Measurements from ENCODE around the gene BRMS1L. TPM values are rescaled to one million over a fixed set of nuclear protein-coding genes. Genes with fewer than 3 reads are reported as not detected.

The BRMS1L gene
- 10.1 to 13.3 TPM (median 12.1 TPM) in 5 replicates for total RNA-seq (2022; extraction: Qiagen RNA extraction; ENCODE audit: low read depth)

DNA sequence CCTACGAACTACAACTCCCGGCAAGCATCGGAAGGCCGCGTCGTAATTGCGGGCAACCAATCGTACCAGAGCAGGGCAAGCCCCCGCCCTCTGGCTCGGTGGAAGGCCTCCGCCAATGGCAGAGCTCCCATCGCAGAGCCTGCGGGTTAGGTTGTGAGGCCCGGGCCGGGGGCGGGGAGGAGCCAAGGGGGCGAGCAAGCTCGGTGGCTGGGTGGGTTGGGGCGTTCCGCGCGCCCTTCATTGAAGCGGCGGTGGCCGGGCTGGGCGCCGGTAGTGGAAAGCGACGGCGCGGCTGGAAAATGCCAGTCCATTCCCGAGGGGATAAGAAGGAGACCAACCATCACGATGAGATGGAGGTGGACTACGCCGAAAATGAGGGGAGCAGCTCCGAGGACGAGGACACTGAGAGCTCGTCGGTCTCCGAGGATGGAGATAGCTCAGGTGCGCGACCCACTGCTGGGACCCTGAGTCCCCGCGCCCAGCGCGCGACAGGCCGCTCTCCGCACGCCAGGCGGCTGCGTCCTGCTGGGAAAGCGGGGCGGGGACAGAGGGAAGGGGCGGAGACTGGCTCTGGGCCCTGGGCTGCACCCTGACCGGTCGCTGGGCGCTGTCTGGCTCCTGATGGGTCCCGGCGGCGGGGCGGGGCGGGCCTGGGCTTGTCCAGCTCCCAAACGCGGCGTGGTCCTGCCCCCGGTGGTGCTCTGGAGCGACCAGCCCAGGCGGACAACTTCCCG lies at the start of gene BRMS1L:
TSS of gene BRMS1L (plus strand) at position 121 of the 734 bp plus-strand sequence. CDS start at position 300, 179 bp downstream.

DNA sequence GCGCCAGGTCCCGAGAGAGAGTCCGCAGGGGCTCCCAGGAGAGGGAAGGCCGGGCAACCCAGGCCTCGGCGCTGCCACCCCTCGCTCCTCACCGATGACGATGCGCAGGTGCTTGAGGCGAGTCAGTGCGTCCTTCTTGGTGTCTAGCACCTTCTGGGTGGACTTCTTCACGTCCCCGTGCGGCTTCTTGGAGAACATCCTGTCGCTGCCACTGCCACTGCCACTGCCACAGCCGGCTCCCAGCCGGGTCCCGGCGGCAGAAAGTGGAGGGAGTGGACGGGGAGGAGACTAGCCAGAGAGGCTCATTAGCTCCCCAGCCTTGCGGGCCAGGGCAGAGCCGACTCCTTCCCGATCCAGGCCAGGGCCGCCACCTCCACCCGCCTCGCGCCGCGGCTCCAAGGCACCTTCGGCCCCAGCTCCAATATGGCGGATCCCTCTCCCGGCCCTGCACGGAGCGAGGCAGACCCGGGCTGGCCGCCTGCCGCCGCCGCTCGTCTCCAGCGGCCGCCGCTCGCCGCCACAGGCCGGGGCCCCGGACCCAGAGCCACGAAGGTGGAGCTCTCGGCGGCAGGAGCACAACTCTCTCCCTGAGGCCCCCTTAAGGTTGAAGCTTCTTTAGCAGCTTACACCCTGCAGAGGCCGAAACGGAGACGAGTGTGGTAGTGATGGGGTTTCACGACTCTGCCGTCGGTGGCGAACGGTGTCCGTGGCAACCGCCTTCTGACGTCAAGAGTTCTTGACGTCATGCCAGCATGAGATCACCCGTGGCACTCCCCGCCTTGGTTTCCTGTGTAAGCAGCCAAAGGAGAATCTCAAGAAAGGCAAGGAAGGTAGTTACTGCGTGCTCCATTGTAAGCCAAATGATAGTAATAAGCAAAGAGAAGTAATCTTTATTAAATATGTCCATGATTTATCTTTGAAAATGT lies 17.2 kb upstream of the BRMS1L start, which contains the start of gene RALGAPA1:
TSS of gene RALGAPA1 (minus strand) at position 658 of the 926 bp plus-strand sequence. CDS start at position 198, 460 bp downstream.

Other genes starting within 250 kb of the BRMS1L start
- gene RALGAPA1, start 17.0 kb upstream of the BRMS1L start, total RNA-seq (2022; extraction: Qiagen RNA extraction; ENCODE audit: low read depth) = 7.4 to 9.9 TPM (median 9.1 TPM) in 5 replicates

Measured in A549 treated with DMSO at 1 μM for 4 hours (cell line).